Endothelial cell of umbilical vein (primary cell): Measurements from ENCODE around the gene ZFYVE21. TPM values are rescaled to one million over a fixed set of nuclear protein-coding genes. Genes with fewer than 3 reads are reported as not detected.

Experiments used
- BruUV-seq: library from RNA; stranded (reverse); fragments of 400-500 nt; replicated peaks from 2 replicates; lab custom pipeline; 2021; lab: Mats Ljungman, UMichigan
- CTCF ChIA-PET: fragments of 300-600, 350-600 bp; sonication (Branson Sonifier 250); formaldehyde crosslinking; loops from one replicate; lab custom pipeline; 2021; ENCODE audit warnings: antibody characterized with exemption, inconsistent platforms; lab: Charles Lee
- POLR2A ChIA-PET: fragments of 300-600, 350-600 bp; sonication (Branson Sonifier 250); formaldehyde crosslinking; loops from one replicate; lab custom pipeline; 2021; ENCODE audit warnings: antibody characterized with exemption, inconsistent platforms; lab: Charles Lee
- DNase-seq: peaks from one replicate; pipeline ENCODE4 v3.0.0-alpha.2; 2011; ENCODE audit warnings: low read depth, low spot score
- FAIRE-seq: peaks from 2 replicates; lab custom pipeline; 2011; peaks lifted over from hg19 to GRCh38; lab: Jason Lieb, UNC
- H2AFZ ChIP-seq: 2 replicates; pipeline ENCODE4 v1.6.0; 2012; ENCODE audit warnings: low read depth, low read length, control low read depth, inconsistent platforms
- H3K27ac ChIP-seq: 2 replicates; pipeline ENCODE4 v1.5.1; 2011; ENCODE audit warnings: low read depth, mild to moderate bottlenecking, control low read depth, low read length, moderate library complexity; ENCODE audit not compliant: insufficient read depth
- H3K27me3 ChIP-seq, 2 experiments: 2 replicates each; pipeline versions ENCODE4 v1.6.0 to v1.6.1; 2011; ENCODE audit warnings: low read length in 2 of 2, mixed read lengths in 1 of 2; ENCODE audit not compliant: control insufficient read depth in 2 of 2, insufficient read depth in 2 of 2
- H3K36me3 ChIP-seq, 2 experiments: 2 replicates in 1 of 2; 3 replicates in 1 of 2; pipeline ENCODE4 v1.5.1; 2011; ENCODE audit warnings: low read length in 2 of 2, mild to moderate bottlenecking in 1 of 2, moderate library complexity in 1 of 2; ENCODE audit not compliant: control insufficient read depth in 2 of 2, insufficient read depth in 2 of 2; ENCODE audit errors: extremely low read depth in 1 of 2
- H3K4me1 ChIP-seq: 3 replicates; pipeline ENCODE4 v1.5.1; 2011; ENCODE audit warnings: mild to moderate bottlenecking, low read length; ENCODE audit not compliant: control insufficient read depth, insufficient read depth; ENCODE audit errors: extremely low read depth
- H3K4me2 ChIP-seq: 2 replicates; pipeline ENCODE4 v1.6.1; 2011; ENCODE audit warnings: low read length, control low read depth, mixed read lengths; ENCODE audit not compliant: insufficient read depth
- H3K4me3 ChIP-seq, 3 experiments: fragments of 200-600 bp in 1 of 3; sonication (generic), shearing (Covaris generic) in 1 of 3; replicated peaks in 1 of 3; 2 replicates each; pipeline ENCODE4 v1.5.1; 2011 to 2016; ENCODE audit warnings: control low read depth in 3 of 3, low read length in 3 of 3, mild to moderate bottlenecking in 2 of 3, inconsistent platforms in 1 of 3, low read depth in 1 of 3, moderate library complexity in 1 of 3; ENCODE audit not compliant: insufficient read depth in 1 of 3
- H3K79me2 ChIP-seq: 2 replicates; pipeline ENCODE4 v1.6.0; 2012; ENCODE audit warnings: low read length, inconsistent platforms; ENCODE audit not compliant: control insufficient read depth, insufficient read depth
- H3K9ac ChIP-seq: replicated peaks from 2 replicates; pipeline ENCODE3; 2011; ENCODE audit warnings: low read length, control low read depth; ENCODE audit not compliant: insufficient read depth; ENCODE audit errors: extremely low read depth
- H3K9me1 ChIP-seq: replicated peaks from 3 replicates; pipeline ENCODE4 v1.6.0; 2011; ENCODE audit warnings: mild to moderate bottlenecking, low read length; ENCODE audit not compliant: control insufficient read depth, insufficient read depth; ENCODE audit errors: extremely low read depth
- H3K9me3 ChIP-seq: replicated peaks from 2 replicates; pipeline ENCODE4 v1.5.1; 2012; ENCODE audit warnings: low read length, inconsistent platforms; ENCODE audit not compliant: control insufficient read depth, insufficient read depth
- H4K20me1 ChIP-seq: replicated peaks from 2 replicates; pipeline ENCODE3; 2011; ENCODE audit warnings: mild to moderate bottlenecking, low read length; ENCODE audit not compliant: control insufficient read depth, insufficient read depth; ENCODE audit errors: extremely low read depth
- CTCF ChIP-seq, 2 donors: IDR thresholded peaks; 1 replicate in 1 of 2; 2 replicates in 1 of 2; pipeline ENCODE4 v1.5.1; 2011; ENCODE audit warnings: low read length in 2 of 2, mild to moderate bottlenecking in 2 of 2, moderate library complexity in 2 of 2, control low read depth in 1 of 2, inconsistent platforms in 1 of 2, low read depth in 1 of 2; ENCODE audit not compliant: insufficient read depth in 1 of 2; ENCODE audit errors: extremely low read depth in 1 of 2
- EZH2 ChIP-seq: IDR thresholded peaks from 2 replicates; pipeline ENCODE4 v1.6.1; 2012; ENCODE audit warnings: borderline replicate concordance, low read depth, mild to moderate bottlenecking, moderate library complexity, low read length, inconsistent platforms; ENCODE audit not compliant: severe bottlenecking
- FOS ChIP-seq: IDR thresholded peaks from 2 replicates; pipeline ENCODE4 v1.6.1; 2011; ENCODE audit warnings: mild to moderate bottlenecking, low read length, moderate library complexity, borderline replicate concordance; ENCODE audit not compliant: insufficient read depth
- GATA2 ChIP-seq: IDR thresholded peaks from 2 replicates; pipeline ENCODE4 v1.7.0; 2011; ENCODE audit warnings: low read depth, mild to moderate bottlenecking, moderate library complexity, mixed read lengths, low read length; ENCODE audit not compliant: insufficient read length, insufficient read depth
- JUN ChIP-seq: IDR thresholded peaks from 2 replicates; pipeline ENCODE4 v1.6.1; 2011; ENCODE audit warnings: borderline replicate concordance, low read depth; ENCODE audit not compliant: insufficient read length, insufficient read depth
- MAX ChIP-seq: IDR thresholded peaks from 2 replicates; pipeline ENCODE4 v1.6.1; 2011; ENCODE audit not compliant: insufficient read depth, insufficient read length
- MYC ChIP-seq: IDR thresholded peaks from one replicate; pipeline ENCODE4 v1.6.1; 2011; ENCODE audit warnings: mild to moderate bottlenecking, low read depth, low read length
- POLR2A ChIP-seq: IDR thresholded peaks from 2 replicates; pipeline ENCODE4 v1.6.1; 2012; ENCODE audit warnings: low read depth, mild to moderate bottlenecking, control low read depth, low read length
- POLR2AphosphoS5 ChIP-seq: IDR thresholded peaks from 2 replicates; pipeline ENCODE4 v1.6.1; 2012; ENCODE audit warnings: low read depth, mild to moderate bottlenecking, control low read depth, low read length, moderate library complexity; ENCODE audit not compliant: insufficient read depth
- dilution Hi-C: fragments of 300-500 bp; cut with MboI; formaldehyde crosslinking; loops from one replicate; pipeline ENCODE4 v1.15.0; 2019; ENCODE audit warnings: low sequenced_read_pairs; ENCODE audit not compliant: extremely low pct_ligation_motif_present
- intact Hi-C: fragments of 100-400 bp; cut with micrococcal nuclease; formaldehyde crosslinking; loops from one replicate; pipeline ENCODE4 v1.10.0; 2022
- polyA plus RNA-seq, 4 experiments: library from polyadenylated mRNA; depleted of rRNA in 3 of 4; stranded (reverse) in 3 of 4; unstranded in 1 of 4; fragments of >200 nt; gene quantifications; 2 replicates each; pipeline versions ENCODE4 v1.2.1 to v1.2.3, GENCODE V29; 2011 to 2012; ENCODE audit warnings: missing spikeins in 1 of 4
- total RNA-seq: library from RNA; stranded (reverse); gene quantifications from 2 replicates; pipeline ENCODE4 v1.2.3, GENCODE V29; 2021

Gene ZFYVE21
- total and polyA plus RNA-seq, 2 donors (not counting 3 experiments of a cell fraction or from before 2014, with no cell fraction given): 54.5 to 98.3 TPM

- ChIA-PET POLR2A (no interaction called here), CTCF (no interaction called here)
- Histone ChIP-seq H3K27me3 (no peaks in the 10 kb centered on the region), H3K4me2 (no peak overlapping the region), H3K4me1 (peaks cover 8% of the 10 kb centered on the region), H4K20me1 (peaks cover 3% of the 10 kb centered on the region), H3K9me3 (no peaks in the 10 kb centered on the region), H2AFZ (no peak overlapping the region), H3K9me1 (no peaks in the 10 kb centered on the region), H3K9ac (no peak overlapping the region), H3K4me3 (no peak overlapping the region), H3K79me2 (peaks cover 11% of the 10 kb centered on the region), H3K27ac (no peak overlapping the region), H3K36me3 (peaks cover 16 to 20% of the 10 kb centered on the region in 2 experiments)
- no peak for FAIRE-seq
- dilution Hi-C loops: no loop called here
- TF ChIP-seq POLR2AphosphoS5 (no peak), GATA2 (no peak)
- no TSS peak for BruUV-seq
- intact Hi-C loops: no loop called here
- DNase-seq: no peak
Measured at GRCh38 chr14:103692159-103692558, 23.5 kb upstream of the ZFYVE21 start.

GRCh38 chr14:103692871-103693270 is 22.7 kb upstream of the ZFYVE21 start:
- no peak overlapping the region for H2AFZ ChIP-seq
- POLR2A ChIA-PET: no interaction called here
- H3K4me1 ChIP-seq: peaks cover 9% of the 10 kb centered on the region
- H3K4me3 ChIP-seq: no peak overlapping the region
- peaks cover 13% of the 10 kb centered on the region for H3K79me2 ChIP-seq
- dilution Hi-C loops: no loop called here
- H3K36me3 ChIP-seq: peaks cover 14 to 19% of the 10 kb centered on the region in 2 experiments
- no peak overlapping the region for H3K27ac ChIP-seq
- H4K20me1 ChIP-seq: peaks cover 3% of the 10 kb centered on the region
- TF ChIP-seq POLR2AphosphoS5: no peak
- no peak for TF ChIP-seq GATA2
- no peak for TF ChIP-seq POLR2A
- no peak for TF ChIP-seq EZH2
- TF ChIP-seq JUN: no peak
- TF ChIP-seq MYC: no peak
- no peak for TF ChIP-seq CTCF (IDR thresholded peaks at IDR 0.05; ENCODE audit: extremely low read depth in 1 of 2, insufficient read depth in 1 of 2, low read depth in 1 of 2, low read length in 2 of 2)
- no peak for TF ChIP-seq FOS
- TF ChIP-seq MAX: no peak
- H3K4me2 ChIP-seq: no peak overlapping the region
- FAIRE-seq (no peak), DNase-seq (no peak)
- intact Hi-C loops: no loop called here
- CTCF ChIA-PET: interaction anchor here (2.6 kb wide), 1 partner anchor 11 kb away, joined by 10 read pairs; no protein-coding TSS in a partner anchor
- no peaks in the 10 kb centered on the region for H3K9me3 ChIP-seq
- no peak overlapping the region for H3K9ac ChIP-seq
- no TSS peak for BruUV-seq
- H3K9me1 ChIP-seq: no peaks in the 10 kb centered on the region
- H3K27me3 ChIP-seq: no peaks in the 10 kb centered on the region
